Activated T-cell treated with anti-CD3 and anti-CD28 coated beads, Interleukin-2, amount 50 U/mL, for 4 hours (primary cell): ENCODE data around the gene IL13. TPM values are rescaled to one million over a fixed set of nuclear protein-coding genes. Genes with fewer than 3 reads are reported as not detected.

Experiments
- ATAC-seq, 2 donors: fragments of 200-7000 bp; cut with Tn5 transposase; one replicate each; pipeline ENCODE4 v1.10.0; 2021
- DNase-seq: peaks from one replicate; pipeline ENCODE4 v3.0.0-alpha.2; 2020
- H3K27me3 Mint-ChIP-seq: one replicate; pipeline ENCODE4 v1.8.0; 2021; ENCODE audit warnings: low read depth, mixed read lengths
- H3K36me3 Mint-ChIP-seq: one replicate; pipeline ENCODE4 v1.8.0; 2022; ENCODE audit warnings: mixed read lengths; ENCODE audit not compliant: insufficient read depth
- H3K4me1 Mint-ChIP-seq: one replicate; pipeline ENCODE4 v1.8.0; 2021; ENCODE audit warnings: low read depth, mixed read lengths
- H3K4me3 Mint-ChIP-seq: one replicate; pipeline ENCODE4 v1.8.0; 2021; ENCODE audit warnings: mild to moderate bottlenecking, moderate library complexity, mixed read lengths
- H3K9me3 Mint-ChIP-seq: one replicate; pipeline ENCODE4 v1.8.0; 2021; ENCODE audit warnings: mixed read lengths
- total RNA-seq, 3 donors: library from RNA; stranded (reverse); gene quantifications; one replicate each; pipeline ENCODE4 v1.2.1, GENCODE V29; 2021

Gene IL13
- total RNA-seq, 3 donors from 2014 or later: 12.5 to 56.8 (median 26.9) TPM

DNA sequence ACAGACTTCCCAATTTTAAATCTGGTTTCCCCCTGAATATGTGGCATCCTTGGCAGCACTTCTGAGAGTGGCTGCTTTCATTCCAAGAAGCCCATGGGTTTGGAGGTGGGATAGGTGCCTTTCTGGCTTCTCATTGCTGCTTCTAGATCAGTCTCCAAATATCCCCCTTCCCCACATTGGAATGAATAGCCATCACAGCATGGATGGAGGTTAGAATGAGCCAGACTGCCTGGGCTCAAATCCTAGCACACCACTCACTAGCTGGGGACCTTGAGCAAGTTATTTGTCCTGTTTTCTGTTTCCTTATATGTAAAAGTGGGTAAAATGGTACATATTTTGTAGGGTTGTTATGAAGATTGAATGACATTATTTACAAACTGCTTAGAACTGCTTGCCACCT, 13.8 kb upstream of the IL13 start:
- H3K27me3 Mint-ChIP-seq: no peaks in the 10 kb centered on the region
- ATAC-seq: no peak
- H3K9me3 Mint-ChIP-seq: peaks cover 15% of the 10 kb centered on the region
- no peak overlapping the region for H3K4me3 Mint-ChIP-seq
- DNase-seq: no peak
- peaks cover 19% of the 10 kb centered on the region for H3K4me1 Mint-ChIP-seq
- H3K36me3 Mint-ChIP-seq: peaks cover 36% of the 10 kb centered on the region

DNA sequence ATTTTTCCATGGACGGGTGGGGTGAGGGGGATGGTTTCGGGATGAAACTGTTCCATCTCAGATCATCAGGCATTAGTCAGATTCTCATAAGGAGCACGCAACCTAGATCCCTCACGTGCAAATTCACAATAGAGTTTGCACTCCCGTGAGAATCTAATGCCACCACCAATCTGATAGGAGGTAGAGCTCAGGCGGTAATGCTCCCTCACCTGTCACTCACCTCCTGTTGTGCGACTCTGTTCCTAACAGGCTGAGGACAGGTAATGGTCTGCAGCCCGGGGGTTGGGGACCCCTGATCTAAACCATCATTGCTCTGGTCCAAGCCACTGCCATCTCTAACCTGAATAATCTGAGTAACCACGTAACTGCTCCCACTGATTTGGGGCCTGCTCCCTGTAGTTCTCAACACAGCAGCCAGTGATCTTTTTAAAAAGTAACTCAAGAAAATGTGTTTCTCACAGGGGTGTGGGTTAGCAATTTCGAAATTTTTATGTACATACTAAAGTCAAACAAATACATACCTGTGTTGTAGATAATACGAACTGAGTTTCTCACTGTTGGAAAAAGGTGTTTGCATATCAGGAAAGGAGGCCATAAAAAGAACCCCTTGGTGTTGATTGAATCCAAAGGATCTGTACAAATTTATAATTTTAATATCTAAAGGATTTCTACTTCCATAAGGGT, 11.2 kb upstream of the IL13 start:
- no peaks in the 10 kb centered on the region for H3K27me3 Mint-ChIP-seq
- H3K36me3 Mint-ChIP-seq: peaks cover 21% of the 10 kb centered on the region
- H3K9me3 Mint-ChIP-seq: peaks cover 15% of the 10 kb centered on the region
- H3K4me3 Mint-ChIP-seq: no peak overlapping the region
- peaks cover 5% of the 10 kb centered on the region for H3K4me1 Mint-ChIP-seq
- no peak for ATAC-seq
- DNase-seq: no peak

DNA sequence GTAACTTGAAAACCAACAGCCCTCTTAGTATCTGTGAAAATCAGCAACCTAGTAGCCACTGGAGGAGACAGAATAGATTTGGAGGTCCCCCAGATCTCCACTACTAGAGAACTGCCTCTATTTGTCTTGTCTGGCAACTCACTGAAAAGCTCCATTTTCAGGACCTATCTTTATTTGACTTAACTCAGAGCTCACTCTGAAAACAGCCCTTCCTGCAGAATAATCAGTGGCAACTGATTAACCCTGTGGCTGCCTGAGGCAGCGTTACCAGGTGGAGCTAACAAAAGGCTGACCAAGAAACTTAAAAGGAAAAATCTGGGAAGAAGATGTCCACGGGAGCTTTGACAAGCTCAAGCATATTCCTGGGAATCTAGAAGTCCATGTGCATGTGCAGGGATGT, 10.5 kb upstream of the IL13 start:
- DNase-seq: no peak

DNA sequence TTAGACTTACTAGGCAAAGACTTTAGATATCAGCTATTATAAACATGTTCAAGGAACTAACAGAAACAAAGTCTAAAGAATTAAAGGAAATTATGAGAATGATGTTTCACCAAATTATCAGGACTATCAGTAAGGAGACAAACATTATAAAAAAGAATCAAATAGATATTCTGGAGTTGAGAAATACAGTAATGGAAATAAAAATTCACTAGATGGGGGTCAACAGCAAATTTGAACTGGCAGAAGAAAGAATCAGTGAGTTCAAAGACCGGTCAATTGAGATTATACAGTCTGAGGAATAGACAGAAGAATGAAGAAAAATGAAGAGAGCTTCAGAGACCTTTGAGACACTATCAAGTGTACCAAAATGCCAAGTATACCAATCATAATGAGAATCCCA, 9.6 kb upstream of the IL13 start:
- ATAC-seq: no peak
- DNase-seq: no peak
- no peak overlapping the region for H3K4me3 Mint-ChIP-seq
- H3K9me3 Mint-ChIP-seq: peaks cover 19% of the 10 kb centered on the region
- no peaks in the 10 kb centered on the region for H3K4me1 Mint-ChIP-seq
- H3K36me3 Mint-ChIP-seq: peaks cover 7% of the 10 kb centered on the region
- H3K27me3 Mint-ChIP-seq: peaks cover 2% of the 10 kb centered on the region

More for the DNA sequence above, 10.5 kb upstream of the IL13 start:
- no peaks in the 10 kb centered on the region for H3K27me3 Mint-ChIP-seq
- H3K9me3 Mint-ChIP-seq: peaks cover 19% of the 10 kb centered on the region
- H3K36me3 Mint-ChIP-seq: peaks cover 15% of the 10 kb centered on the region
- no peak overlapping the region for H3K4me3 Mint-ChIP-seq
- ATAC-seq: no peak
- no peaks in the 10 kb centered on the region for H3K4me1 Mint-ChIP-seq

DNA sequence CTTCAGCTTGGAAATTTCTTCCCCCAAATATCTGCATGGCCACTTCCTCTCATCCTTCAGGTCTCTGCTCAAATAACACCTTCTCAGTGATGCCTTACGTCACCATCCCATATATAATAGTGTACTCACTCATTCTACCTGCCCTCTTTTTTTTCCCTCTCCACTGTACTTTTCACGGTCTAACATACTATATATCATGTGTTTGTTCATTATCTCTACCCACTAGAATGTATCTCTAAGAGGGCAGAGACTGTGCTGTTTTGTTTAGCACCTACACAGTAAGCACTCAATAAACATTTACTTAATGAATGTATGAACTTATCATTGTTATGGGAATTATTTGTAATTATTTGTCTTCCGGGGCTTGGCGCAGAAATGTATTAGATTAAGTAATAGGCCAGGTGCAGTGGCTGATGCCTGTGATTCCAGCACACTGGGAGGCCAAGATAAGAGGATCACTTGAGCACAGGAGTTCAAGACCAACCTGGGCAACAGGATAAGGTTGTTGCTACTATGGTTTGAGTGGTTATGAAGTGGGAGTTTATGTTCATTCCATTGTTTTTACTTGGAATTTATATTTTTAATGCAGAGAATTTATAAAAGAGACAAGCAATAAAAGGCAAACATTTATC, 6.0 kb upstream of the IL13 start:
- Mint-ChIP-seq H3K27me3 (peaks cover 27% of the 10 kb centered on the region), H3K4me3 (no peak overlapping the region), H3K4me1 (peaks cover 6% of the 10 kb centered on the region), H3K36me3 (no peaks in the 10 kb centered on the region), H3K9me3 (peaks cover 19% of the 10 kb centered on the region)
- ATAC-seq (no peak), DNase-seq (no peak)

DNA sequence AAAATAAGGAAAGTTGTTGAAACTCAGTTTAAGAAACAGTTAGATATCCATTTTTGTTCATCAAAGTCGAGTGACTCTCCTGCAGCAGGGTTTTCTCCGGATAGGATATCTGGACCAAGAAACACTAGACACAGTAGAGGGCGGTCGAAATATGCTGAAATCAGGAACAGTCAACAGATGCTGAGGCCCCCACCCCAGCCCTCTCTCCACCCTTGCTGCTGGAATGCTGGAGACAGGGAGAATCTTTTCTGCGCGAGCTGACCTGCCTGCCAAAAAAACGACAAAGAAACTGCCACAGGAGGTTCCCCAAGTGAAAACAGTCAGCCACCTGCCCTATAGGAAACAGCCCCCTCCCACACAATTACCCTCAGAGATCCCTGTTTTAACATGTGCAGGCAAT, 4.3 kb upstream of the IL13 start:
- ATAC-seq: no peak
- H3K27me3 Mint-ChIP-seq: peaks cover 33% of the 10 kb centered on the region
- no peaks in the 10 kb centered on the region for H3K36me3 Mint-ChIP-seq
- DNase-seq: no peak
- no peak overlapping the region for H3K4me3 Mint-ChIP-seq
- H3K4me1 Mint-ChIP-seq: peaks cover 11% of the 10 kb centered on the region
- H3K9me3 Mint-ChIP-seq: peaks cover 4% of the 10 kb centered on the region

DNA sequence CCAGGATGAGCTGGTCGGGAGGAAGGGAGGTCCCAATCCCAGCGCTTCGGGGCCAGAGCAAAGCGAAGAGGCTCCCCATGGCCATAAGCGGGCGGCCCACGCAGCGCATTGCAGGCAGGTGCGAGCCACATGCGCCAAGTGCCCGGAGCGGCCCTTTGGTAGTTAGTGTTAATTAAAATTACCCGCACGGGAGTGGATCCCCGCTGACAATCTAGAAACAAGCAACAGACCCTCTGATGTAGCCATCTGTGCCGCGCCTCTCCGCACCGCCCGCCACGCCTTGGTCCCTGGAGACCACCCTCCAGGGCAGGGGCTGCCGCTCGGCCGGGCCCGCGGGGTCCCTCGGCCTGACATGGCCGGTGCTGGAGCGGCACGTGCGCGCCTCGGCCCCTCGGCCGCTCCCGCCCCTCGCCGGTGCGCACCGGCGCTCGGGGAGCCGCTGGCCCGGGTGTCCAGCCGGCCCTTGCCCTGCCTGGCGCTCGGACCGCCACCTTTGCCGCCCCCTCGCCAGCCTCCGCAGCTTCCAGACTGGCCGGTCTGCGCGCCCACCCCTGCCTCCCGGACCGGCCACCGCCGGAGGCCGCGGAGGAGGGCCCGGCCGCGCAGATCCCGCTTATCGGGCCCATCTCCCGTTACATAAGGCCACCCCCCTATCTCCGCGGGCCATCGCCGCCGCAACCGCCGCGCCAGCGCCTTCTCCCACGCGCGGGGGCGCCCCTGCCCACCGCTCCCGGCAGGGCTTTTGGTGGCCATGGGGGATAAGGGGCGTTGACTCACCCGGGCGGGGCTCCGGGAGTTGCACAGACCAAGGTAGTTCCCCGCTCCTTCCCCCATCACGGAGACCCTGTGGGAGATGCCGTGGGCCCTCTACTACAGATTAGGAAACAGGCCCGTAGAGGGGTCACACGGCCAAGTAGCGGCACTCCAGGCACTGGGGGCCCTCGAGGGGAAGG, 1.9 kb upstream of the IL13 start:
- Mint-ChIP-seq H3K27me3 (peaks cover 34% of the 10 kb centered on the region), H3K9me3 (peaks cover 4% of the 10 kb centered on the region), H3K36me3 (no peaks in the 10 kb centered on the region), H3K4me3 (peak overlapping the region; percentile 59), H3K4me1 (peaks cover 13% of the 10 kb centered on the region)
- DNase-seq (peak; percentile 38), ATAC-seq (peak; percentile 63 to 70)

DNA sequence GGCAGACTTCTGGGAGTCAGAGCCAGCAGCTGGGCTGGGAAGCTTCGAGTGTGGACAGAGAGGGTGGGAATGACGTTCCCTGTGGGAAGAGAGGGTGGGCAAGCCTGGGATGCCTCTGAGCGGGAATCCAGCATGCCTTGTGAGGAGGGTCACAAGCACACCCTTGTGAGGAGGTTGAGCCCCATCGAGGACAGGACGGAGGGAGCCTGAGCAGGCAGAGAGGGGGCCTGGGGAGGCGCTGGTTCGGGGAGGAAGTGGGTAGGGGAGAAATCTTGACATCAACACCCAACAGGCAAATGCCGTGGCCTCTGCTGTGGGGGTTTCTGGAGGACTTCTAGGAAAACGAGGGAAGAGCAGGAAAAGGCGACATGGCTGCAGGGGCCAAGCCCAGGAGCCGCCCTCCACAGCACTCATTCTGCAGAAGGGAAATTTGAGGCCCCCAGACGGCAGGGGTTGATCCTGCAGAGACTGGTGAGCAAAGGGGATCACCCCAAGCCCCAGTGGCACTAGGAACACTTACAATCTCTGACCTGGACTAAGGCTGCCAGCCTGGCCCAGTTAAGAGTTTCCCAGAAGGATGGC, 1.1 kb upstream of the IL13 start:
- DNase-seq: no peak

DNA sequence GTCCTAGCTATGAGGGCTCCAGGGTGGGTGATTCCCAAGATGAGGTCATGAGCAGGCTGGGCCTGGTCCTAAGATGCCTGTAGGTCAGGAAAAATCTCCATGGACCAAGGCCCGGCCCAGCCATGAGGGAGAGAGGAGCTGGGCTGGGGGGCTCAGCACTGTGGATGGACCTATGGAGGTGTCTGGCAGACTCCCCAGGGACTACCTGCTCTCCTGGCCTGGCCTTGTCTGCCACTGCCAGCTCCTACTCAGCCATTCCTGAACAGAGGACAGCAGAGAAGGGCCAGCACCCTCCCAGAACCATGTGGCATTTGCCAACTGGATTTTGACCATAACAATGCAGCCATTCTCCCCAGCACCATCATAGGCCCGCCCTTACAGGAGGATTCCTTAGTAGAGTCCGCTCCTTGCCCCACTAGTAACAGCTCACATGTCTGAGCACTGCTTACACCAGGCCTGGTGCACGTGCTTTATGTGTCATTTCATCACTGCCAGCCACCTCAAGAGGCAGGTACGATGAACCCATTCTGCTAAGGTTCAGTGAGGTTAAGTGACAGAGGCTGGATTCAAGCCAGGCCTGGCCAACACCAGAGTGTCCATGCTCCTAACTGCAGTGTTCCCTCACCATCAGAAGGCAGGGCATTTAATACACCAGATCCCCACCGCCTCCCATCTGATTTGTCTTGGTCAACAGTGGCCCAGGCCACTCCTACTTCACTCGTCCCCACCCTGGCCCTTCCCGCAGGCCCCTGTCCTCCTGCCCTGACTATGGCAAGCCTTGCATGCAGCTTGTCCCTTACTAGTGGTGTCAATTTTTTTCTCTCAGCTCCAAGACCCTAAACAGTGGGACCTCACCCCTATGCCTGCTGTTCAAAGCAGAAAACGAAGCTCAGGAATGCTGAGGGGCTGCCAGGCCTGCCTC, 669 bp downstream of the IL13 start:
- peaks cover 24% of the 10 kb centered on the region for H3K4me1 Mint-ChIP-seq
- H3K9me3 Mint-ChIP-seq: no peaks in the 10 kb centered on the region
- H3K4me3 Mint-ChIP-seq: no peak overlapping the region
- ATAC-seq (no peak), DNase-seq (no peak)
- H3K36me3 Mint-ChIP-seq: no peaks in the 10 kb centered on the region
- H3K27me3 Mint-ChIP-seq: peaks cover 30% of the 10 kb centered on the region

More for the DNA sequence above, 1.1 kb upstream of the IL13 start:
- Mint-ChIP-seq H3K4me1 (peaks cover 15% of the 10 kb centered on the region), H3K27me3 (peaks cover 35% of the 10 kb centered on the region), H3K4me3 (peak overlapping the region; percentile 59), H3K36me3 (no peaks in the 10 kb centered on the region), H3K9me3 (peaks cover 3% of the 10 kb centered on the region)
- ATAC-seq: peak in 1 of 2 donors; percentile 21

DNA sequence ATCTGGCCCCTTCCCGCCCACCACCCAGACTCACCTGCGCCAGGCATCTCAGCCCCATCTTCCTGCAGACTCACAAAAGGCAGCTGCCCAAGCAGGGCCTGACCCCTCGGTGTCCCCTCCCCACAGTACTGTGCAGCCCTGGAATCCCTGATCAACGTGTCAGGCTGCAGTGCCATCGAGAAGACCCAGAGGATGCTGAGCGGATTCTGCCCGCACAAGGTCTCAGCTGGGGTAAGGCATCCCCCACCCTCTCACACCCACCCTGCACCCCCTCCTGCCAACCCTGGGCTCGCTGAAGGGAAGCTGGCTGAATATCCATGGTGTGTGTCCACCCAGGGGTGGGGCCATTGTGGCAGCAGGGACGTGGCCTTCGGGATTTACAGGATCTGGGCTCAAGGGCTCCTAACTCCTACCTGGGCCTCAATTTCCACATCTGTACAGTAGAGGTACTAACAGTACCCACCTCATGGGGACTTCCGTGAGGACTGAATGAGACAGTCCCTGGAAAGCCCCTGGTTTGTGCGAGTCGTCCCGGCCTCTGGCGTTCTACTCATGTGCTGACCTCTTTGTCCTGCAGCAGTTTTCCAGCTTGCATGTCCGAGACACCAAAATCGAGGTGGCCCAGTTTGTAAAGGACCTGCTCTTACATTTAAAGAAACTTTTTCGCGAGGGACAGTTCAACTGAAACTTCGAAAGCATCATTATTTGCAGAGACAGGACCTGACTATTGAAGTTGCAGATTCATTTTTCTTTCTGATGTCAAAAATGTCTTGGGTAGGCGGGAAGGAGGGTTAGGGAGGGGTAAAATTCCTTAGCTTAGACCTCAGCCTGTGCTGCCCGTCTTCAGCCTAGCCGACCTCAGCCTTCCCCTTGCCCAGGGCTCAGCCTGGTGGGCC, 1.9 kb downstream of the IL13 start:
- no peak for ATAC-seq

DNA sequence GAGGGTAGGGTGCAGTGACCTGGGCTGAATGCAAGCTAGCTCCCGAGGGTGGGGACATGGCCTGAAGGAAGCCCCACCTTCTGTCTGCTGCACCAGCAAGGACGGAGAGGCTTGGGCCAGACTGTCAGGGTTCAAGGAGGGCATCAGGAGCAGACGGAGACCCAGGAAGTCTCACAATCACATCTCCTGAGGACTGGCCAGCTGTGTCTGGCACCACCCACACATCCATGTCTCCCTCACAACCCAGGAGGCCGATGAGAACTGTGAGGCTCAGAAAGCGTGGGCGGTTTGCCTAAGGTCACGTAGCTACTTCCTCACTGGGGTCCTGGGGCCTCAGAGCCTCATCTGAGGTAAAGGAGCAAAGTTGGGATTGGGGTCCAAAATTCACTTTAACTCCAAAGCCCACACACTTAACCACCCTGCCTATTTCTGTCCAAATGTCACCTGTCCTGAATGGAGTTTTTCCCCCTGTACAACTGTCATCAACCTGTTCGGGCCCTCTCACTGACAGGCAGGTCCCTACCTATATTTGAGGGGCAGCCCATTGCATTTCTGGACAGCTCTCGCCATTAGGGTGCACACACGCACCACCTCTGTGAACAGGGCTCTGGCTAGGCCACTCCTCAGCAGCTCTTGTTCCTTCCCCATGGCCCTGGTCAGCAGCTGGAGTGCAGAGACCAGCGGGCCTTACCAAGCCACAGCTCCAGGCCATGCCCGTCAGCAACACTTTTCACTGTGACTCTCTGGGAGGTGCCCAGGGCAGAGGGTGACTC, 3.4 kb downstream of the IL13 start:
- peak overlapping the region; percentile 13 for H3K4me3 Mint-ChIP-seq
- DNase-seq: no peak
- peaks cover 33% of the 10 kb centered on the region for H3K4me1 Mint-ChIP-seq
- H3K9me3 Mint-ChIP-seq: no peaks in the 10 kb centered on the region
- H3K36me3 Mint-ChIP-seq: no peaks in the 10 kb centered on the region
- ATAC-seq: no peak
- peaks cover 13% of the 10 kb centered on the region for H3K27me3 Mint-ChIP-seq

More for the DNA sequence above, 1.9 kb downstream of the IL13 start:
- Mint-ChIP-seq H3K4me3 (peak overlapping the region; percentile 10), H3K27me3 (peaks cover 22% of the 10 kb centered on the region), H3K36me3 (no peaks in the 10 kb centered on the region), H3K9me3 (no peaks in the 10 kb centered on the region), H3K4me1 (peaks cover 33% of the 10 kb centered on the region)
- DNase-seq: no peak

DNA sequence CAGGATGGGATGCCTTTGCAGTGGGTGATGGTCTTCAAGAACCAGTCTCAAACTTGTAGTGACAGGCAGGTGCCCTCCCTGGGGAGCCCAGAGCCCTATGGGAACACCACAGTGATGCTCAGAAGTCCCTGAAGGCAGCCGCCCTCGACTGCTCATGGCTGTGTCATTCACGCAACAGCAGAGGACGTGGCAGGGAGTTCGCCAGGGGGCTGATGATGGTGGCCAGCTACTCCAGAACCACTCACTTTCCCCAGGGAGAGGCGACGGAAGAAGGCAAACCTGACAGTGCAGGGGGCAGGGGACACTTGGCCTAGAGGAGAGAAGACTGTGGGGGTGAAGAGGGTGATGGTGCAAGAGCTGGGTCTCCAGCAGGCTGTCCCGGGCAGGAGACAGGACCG, 4.0 kb downstream of the IL13 start:
- ATAC-seq (no peak), DNase-seq (no peak)
- H3K27me3 Mint-ChIP-seq: peaks cover 7% of the 10 kb centered on the region
- H3K36me3 Mint-ChIP-seq: no peaks in the 10 kb centered on the region
- no peaks in the 10 kb centered on the region for H3K9me3 Mint-ChIP-seq
- H3K4me1 Mint-ChIP-seq: peaks cover 27% of the 10 kb centered on the region
- no peak overlapping the region for H3K4me3 Mint-ChIP-seq
